ENCODE data around the gene TSLP.

Gene TSLP

GRCh38 chr5:111092062-111092853 lies 20.7 kb downstream of the TSLP start, which contains the start of gene WDR36:
TSS of gene WDR36 (plus strand) at chr5:111092348. CDS start at chr5:111092457, 109 bp downstream.
- in situ Hi-C loops (cut with MboI; ENCODE audit: low sequenced_read_pairs) = no loop called here

GRCh38 chr5:111095982-111096381 lies 24.5 kb downstream of the TSLP start:
- in situ Hi-C loops (cut with MboI; ENCODE audit: low sequenced_read_pairs) = no loop called here

- in situ Hi-C loops (cut with MboI; ENCODE audit: low sequenced_read_pairs) = no loop called here
Measured at GRCh38 chr5:111099058-111099778, 27.7 kb downstream of the TSLP start.

GRCh38 chr5:111106320-111106948 lies 34.9 kb downstream of the TSLP start:
- in situ Hi-C loops (cut with MboI; ENCODE audit: low sequenced_read_pairs) = no loop called here

GRCh38 chr5:111107371-111107770 lies 35.9 kb downstream of the TSLP start:
- in situ Hi-C loops (cut with MboI; ENCODE audit: low sequenced_read_pairs) = no loop called here

GRCh38 chr5:111111956-111112355 lies 40.4 kb downstream of the TSLP start:
- in situ Hi-C loops (cut with MboI; ENCODE audit: low sequenced_read_pairs) = no loop called here

GRCh38 chr5:111113678-111114077 lies 42.2 kb downstream of the TSLP start:
- in situ Hi-C loops (cut with MboI; ENCODE audit: low sequenced_read_pairs) = no loop called here

- in situ Hi-C loops (cut with MboI; ENCODE audit: low sequenced_read_pairs) = no loop called here
Measured at GRCh38 chr5:111115229-111115628, 43.7 kb downstream of the TSLP start.

- in situ Hi-C loops (cut with MboI; ENCODE audit: low sequenced_read_pairs) = no loop called here
Measured at GRCh38 chr5:111116550-111116949, 45.0 kb downstream of the TSLP start.

- in situ Hi-C loops (cut with MboI; ENCODE audit: low sequenced_read_pairs) = no loop called here
Measured at GRCh38 chr5:111117136-111117535, 45.6 kb downstream of the TSLP start.

GRCh38 chr5:111119221-111119620 lies 47.7 kb downstream of the TSLP start:
- in situ Hi-C loops (cut with MboI; ENCODE audit: low sequenced_read_pairs) = no loop called here

- in situ Hi-C loops (cut with MboI; ENCODE audit: low sequenced_read_pairs) = no loop called here
Measured at GRCh38 chr5:111119856-111120255, 48.3 kb downstream of the TSLP start.

- in situ Hi-C loops (cut with MboI; ENCODE audit: low sequenced_read_pairs) = no loop called here
Measured at GRCh38 chr5:111120911-111121310, 49.4 kb downstream of the TSLP start.

GRCh38 chr5:111121926-111122325 lies 50.4 kb downstream of the TSLP start:
- in situ Hi-C loops (cut with MboI; ENCODE audit: low sequenced_read_pairs) = no loop called here

- in situ Hi-C loops (cut with MboI; ENCODE audit: low sequenced_read_pairs) = no loop called here
Measured at GRCh38 chr5:111122398-111122797, 50.9 kb downstream of the TSLP start.

GRCh38 chr5:111124793-111125192 lies 53.3 kb downstream of the TSLP start:
- in situ Hi-C loops (cut with MboI; ENCODE audit: low sequenced_read_pairs) = no loop called here

- in situ Hi-C loops (cut with MboI; ENCODE audit: low sequenced_read_pairs) = no loop called here
Measured at GRCh38 chr5:111126896-111127295, 55.4 kb downstream of the TSLP start.

All from HL-60/S4 treated with phorbol 12-myristate 13-acetate at 8.2 ng/mL for 4 days and 3 days (cell line).